Subcutaneous adipose tissue (tissue), 4 donors: Measurements from ENCODE around the gene BEND7. TPM values are rescaled to one million over a fixed set of nuclear protein-coding genes. Genes with fewer than 3 reads are reported as not detected.

Source experiments
- CTCF ChIP-seq: fragments of 450-650 bp; IDR thresholded peaks from one replicate; pipeline ENCODE4 v1.5.1; 2016; ENCODE audit warnings: low read depth, mild to moderate bottlenecking, control low read depth, antibody characterized with exemption, moderate library complexity
- total RNA-seq, 4 donors: library from RNA; depleted of rRNA; stranded (reverse); fragments of >200 nt; gene quantifications; one replicate each; pipeline ENCODE4 v1.1.0, GENCODE V29; 2016

Gene BEND7
- total RNA-seq, 4 donors from 2014 or later: 7.5 to 19.8 (median 11.8) TPM

- no peak for TF ChIP-seq CTCF
These were observed 10.6 kb downstream of the BEND7 start for GRCh38 chr10:13518076-13518692.

GRCh38 chr10:13517675-13518074 is 11.1 kb downstream of the BEND7 start:
- no peak for TF ChIP-seq CTCF

- no peak for TF ChIP-seq CTCF
These were observed 12.6 kb downstream of the BEND7 start for GRCh38 chr10:13516176-13516575.

GRCh38 chr10:13515467-13515866 is 13.3 kb downstream of the BEND7 start:
- no peak for TF ChIP-seq CTCF

GRCh38 chr10:13514296-13514695 is 14.5 kb downstream of the BEND7 start:
- TF ChIP-seq CTCF: no peak

GRCh38 chr10:13512564-13512963 is 16.2 kb downstream of the BEND7 start:
- TF ChIP-seq CTCF: no peak

GRCh38 chr10:13511409-13511808 is 17.4 kb downstream of the BEND7 start:
- TF ChIP-seq CTCF: no peak
